Stimulated activated CD4-positive, alpha-beta T cell treated with anti-CD3 and anti-CD28 coated beads, Interleukin-4, amount 100 ng/mL, for 4 hours (primary cell): ENCODE data around the gene GLRB.
"Not testable (repeated sequence)": the region's sequence is repeated elsewhere in the genome, so short reads cannot be mapped to it uniquely, and the experiment has no call there.

Experiments
- DNase-seq, 2 experiments: peaks; one replicate each; pipeline ENCODE4 v3.0.0-alpha.2; 2020

GLRB gene

DNA sequence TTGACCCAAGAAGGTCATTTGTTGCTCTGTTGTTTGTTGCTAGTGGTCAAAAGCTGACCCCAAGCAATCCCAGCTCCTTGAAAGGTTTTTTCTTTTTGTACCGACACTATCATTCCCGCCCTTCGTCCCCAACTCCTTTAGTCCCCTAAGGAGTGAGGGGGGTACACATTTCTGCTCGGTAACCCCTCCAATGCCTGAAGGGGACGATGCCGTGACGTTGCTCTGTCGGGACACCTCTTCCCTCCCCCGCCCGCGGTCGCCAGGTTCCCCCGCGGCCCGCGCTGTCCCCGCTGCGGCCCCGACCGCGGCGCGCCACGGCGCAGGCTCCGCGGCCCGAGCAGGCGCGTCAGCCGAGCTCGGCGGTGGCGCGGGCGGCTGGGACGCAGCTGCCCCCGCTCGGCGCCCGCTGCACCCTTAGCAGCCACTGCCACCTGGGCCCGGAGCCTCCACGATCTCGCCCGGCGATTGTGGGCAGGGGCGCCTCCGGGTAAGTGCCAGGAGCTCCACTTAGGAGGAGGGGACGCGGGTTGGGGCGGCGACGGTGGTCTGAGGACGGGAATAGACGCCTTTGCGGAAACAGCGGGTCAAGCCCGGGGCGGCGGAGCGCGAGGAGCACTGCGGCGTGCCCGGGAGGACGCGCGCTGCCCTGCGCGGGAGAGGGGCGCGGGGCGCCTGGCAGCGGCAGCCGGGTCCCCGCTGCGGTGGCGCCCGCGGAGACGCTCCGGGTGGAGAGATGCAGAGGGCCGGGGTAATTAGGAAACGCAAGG, at the start of gene GLRB:
GLRB (plus strand) TSS at position 340 of the 767 bp plus-strand sequence. CDS start 1,875 bp downstream, outside the sequence.
- no peak for DNase-seq

DNA sequence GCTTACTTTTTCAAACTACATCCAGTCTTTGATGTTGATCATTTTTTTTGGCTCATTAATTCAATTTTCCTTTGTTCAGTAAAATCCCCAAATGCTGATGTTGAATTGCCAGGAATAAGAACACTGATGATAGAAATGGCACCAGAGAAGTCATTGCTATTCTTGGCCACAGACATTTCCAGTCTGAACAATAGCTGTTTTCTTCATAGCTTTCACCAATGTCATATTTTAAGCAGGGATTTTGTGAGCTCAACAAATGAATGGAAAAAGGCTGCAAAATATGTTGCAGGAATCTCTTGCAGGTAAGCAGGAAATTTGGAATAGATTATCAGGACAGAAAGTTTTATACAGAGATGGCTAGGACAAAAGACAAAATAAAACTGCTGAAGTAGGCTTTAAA, 40.5 kb upstream of the GLRB start:
- no peak for DNase-seq

DNA sequence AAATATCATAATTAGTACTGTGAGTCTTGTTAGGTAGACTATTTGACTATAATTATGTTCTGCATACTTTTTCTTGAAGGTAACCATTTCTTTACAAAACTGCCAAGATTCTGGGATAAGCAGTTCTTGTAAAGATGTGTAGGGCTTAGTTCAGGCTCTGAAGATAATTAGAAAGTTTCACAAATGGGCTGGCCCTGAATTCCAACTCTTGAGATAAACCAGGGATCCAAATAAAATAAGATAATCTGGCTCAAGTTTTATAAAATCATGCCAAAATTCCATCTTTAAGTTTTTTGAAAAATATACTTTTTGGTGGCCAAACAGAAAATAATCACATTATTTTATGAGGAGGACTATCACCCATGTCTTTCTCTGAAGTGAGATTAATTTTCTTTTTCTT, 35.5 kb upstream of the GLRB start:
- no peak for DNase-seq

DNA sequence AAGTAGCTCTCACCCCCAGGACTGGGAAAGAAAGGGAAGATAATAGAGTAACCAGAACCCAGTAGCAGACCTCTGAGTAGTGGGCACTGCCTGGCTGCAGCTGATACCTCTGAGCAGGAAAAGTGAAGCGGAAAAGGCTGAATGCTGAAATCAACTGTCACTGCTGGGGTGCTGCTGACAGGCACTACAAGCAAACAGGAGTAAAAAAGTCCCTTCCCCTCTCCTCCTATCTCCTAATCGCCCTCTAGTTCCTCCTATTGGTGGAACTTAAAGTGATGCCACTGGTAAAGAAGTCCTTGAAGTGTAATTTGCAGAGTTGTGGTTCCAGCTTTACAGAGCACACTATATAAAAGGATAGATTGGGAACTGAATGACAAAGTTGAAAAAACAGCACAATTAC, 32.8 kb upstream of the GLRB start:
- DNase-seq = no peak

DNA sequence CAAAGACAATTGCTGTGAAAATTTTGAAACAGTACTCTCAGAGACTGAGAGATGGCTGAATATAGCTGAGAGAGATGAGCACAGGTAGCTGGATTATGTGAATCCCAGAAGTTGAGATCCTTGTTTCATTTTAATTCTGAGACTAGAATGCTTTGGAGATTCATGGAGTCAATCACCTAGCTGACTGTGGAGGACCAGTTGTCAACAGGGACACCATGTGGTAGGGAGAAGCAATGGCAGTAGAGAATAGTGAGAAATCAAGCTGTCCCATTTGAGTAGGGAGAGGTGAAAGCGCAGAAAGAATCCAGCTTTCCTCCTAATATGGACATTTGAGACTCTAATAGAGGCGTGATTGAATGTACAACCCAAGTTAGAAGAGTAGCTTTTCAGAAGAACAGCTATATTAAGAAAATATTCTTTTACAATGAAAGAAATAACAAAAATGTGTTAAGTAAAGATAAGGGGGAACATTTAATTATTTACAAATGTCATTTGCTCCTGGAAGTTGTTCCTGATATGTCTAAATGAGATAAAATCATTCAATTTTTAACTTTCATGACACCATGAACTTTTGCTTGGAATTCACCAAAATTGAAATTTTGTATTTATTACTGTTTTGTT, 30.3 kb upstream of the GLRB start:
- DNase-seq = no peak

DNA sequence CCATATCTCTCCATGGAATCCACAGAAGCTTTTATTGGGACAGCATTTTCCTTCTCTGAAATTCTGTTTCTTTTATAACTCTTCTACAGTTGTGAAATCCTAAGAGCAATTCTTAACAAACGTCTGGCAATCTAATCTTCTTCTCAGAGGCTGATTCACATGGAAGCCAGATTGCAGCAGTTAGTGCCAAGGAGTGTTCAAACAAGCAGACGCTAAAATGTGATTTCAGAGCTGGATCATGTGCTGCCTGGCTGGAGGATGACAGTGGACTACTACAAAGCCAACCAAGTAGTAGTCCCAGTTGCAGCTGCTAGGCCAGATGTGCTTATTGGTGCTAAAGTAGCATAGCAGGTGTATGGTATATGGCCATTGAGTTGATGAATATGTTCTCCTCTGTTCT, 27.7 kb upstream of the GLRB start:
- DNase-seq = no peak

DNA sequence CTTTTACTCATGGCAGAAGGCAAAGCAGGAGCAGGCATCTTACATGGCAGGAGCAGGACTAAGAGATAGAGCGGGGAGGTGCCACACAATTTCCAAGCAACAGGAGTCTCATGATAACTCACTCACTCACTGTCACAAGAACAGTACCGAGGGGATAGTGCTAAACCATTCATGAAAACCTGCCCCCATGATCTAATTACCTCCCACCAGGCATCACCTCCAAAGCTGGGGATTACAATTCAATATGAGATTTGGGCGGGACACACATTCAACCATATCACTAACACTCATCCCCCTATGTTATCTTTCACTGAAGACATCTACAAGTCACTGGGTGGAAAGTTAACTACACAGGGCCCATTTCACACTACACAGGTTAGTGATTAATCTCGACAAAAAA, 25.4 kb upstream of the GLRB start:
- DNase-seq = no peak

DNA sequence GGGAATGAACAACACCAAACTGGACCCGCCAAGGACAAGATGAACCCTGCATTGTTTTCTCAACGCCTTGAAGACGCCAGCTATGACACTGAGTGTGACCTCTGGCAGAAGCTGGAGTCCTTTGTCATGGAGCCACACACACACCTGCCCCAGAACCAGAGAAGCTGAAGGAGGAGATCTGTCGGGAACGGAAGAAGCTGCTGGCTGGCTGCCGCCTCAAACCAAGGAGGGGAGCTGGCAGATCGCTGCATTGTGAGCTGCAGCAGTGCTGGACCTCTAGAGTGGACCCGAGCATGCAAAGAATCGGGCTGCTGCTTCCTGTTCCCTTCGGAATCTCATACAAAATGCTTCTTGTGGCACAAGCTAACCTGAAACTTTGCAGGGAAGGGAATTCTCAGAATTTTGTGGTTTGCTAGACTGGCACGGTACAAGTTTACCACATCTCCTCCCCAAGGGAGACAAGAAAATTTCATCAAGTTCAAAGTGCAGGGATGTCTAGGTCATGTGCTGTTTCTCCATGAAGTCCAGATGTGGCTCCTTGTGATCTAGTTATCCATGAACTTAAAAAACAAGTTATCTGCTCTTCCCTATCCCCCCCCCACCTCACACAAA, 23.4 kb upstream of the GLRB start:
- DNase-seq = no peak

DNA sequence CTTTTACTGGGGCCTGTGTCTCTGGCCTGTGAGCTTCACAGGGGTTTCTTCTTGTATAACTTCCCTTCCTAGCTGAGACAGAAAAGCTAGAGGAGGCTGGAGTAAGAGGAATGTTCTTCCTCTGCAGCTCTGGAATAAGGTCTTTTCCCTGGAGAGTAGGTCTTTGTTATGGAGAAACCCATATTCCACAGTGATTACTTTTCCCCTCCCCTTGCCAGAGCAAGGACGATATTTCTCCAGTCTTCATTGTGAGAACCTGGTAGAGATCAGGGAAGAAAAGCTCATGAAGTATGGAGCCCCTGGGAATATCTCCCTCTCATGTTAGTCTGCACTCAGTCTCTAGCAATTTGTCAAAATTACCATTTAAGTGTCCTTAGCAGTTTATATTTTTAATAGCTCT, 18.7 kb upstream of the GLRB start:
- no peak for DNase-seq

DNA sequence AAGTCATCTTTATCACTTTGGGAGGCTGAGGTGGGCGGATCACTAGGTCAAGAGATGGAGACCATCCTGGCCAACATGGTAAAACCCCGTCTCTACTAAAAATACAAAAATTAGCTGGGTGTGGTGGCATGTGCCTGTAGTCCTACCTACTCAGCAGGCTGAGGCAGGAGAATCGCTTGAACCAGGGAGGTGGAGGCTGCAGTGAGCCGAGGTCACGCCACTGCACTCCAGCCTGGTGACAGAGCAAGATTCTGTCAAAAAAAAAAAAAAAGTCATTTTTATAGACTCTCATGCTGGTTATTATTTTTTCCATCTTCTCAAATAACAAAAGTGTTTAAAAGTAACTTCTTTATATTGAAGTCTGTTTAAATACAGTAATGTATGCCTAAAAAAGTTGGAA, 17.1 kb upstream of the GLRB start:
- not testable (repeated sequence) for DNase-seq

DNA sequence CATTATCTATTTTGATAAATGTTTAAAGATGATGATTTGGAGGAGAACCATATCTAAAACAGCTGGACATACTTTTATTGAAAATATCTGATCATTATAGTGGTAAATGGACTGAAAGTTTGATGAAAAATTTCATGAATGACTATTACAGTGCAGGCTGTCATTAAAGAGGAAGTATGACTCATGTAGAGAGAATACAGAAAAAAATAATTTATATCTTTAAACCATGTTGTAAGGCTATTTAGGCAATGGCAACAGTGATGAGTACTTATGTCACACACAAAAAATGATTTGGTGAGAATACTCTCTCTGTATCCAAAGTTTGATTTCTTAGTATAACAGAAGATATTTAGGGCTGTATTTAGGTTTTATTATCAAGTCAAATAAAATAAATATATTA, 3.9 kb upstream of the GLRB start:
- DNase-seq = no peak

DNA sequence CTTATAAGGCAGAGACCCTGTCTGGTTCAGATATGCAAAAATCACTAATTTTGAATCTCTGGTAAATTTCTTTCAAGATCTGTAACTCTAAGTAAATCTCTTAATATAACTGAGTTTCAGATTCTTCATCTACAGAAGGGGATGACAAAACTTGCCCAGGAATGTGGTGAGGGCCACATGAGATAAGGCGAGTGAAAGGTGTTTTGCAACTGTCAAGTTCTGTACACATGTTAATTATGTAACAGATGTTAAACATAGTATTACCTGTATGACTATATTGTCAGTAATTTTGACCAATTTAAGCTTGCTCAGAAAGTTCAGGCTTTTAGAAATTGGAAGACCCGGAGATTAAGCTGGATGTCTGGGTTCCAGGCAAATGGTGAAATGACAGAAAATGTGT, 549 bp upstream of the GLRB start:
- no peak for DNase-seq

DNA sequence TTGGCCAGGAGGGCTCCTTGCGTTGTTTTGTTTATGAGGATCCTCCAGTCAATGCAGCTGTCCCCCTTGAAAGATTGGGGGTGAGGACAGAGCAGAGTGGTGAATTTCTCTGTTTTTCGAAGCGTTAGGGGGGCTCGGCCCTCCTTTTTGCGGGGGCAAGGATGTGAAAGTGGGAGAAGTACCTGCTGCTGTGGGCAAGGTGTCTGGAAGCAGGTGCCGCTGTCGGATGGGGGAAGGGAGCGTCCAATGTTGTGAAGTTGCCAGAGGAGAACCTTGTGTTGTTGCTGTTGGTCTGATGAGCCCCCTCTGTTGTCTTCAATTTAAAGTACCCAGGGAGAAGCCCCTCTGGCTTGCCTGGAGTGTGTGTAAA, 613 bp downstream of the GLRB start:
- DNase-seq = no peak

DNA sequence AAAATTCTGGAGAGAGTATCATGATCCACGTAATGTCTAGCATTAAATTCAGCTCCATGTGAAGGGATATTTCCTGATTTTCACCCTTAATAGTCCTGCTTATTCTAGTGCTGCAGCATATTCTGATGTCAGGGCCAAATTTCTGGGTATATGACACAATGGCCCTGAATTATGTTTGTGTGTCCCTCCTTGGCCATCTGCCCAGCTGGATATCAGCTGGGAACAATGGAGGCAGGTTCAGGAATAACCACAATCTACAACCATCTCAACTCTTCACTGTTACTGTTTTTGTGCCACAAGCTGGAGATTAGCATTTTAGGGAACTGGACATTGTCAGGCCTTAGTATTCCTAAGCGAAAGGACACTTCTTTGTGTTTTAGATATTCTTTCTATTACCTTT, 3.5 kb downstream of the GLRB start:
- no peak for DNase-seq

DNA sequence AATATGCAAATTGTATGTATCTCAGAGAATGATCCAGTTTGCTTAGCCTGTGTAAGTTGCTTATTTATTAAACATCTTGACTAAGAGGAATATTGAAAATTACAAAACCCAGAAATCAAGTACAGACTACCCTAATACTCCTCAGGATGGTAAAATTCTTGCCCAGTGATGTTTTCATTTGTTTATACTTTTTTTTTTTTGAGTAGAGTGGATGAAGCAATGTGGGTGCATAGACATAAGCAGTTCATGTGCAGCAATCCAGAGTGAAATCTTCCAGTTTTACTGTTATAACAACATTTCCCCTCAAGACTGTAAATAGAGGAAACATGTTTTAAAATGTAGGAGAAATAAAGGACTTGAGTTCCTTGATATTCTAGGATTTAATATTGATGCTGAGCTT, 4.7 kb downstream of the GLRB start:
- DNase-seq = no peak

DNA sequence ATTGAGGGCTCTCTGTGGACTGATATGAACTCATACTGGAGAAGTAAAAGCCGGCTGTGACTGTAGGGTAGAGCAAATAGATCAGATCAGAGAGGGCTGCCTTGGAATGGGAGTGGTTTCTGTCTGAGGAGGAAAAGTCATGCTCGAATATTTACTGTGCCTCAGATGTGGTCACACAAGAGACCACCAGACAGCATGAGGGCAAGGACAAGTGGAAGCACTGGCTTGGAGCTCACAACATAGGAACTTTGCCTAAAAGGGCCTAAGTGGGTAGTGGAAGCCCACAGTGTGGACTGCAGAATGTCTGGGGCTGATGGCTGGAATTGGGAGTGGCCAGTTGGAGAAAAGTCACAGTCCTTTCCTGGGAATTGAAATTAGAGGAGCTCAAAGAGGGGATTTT, 19.8 kb downstream of the GLRB start:
- no peak for DNase-seq

DNA sequence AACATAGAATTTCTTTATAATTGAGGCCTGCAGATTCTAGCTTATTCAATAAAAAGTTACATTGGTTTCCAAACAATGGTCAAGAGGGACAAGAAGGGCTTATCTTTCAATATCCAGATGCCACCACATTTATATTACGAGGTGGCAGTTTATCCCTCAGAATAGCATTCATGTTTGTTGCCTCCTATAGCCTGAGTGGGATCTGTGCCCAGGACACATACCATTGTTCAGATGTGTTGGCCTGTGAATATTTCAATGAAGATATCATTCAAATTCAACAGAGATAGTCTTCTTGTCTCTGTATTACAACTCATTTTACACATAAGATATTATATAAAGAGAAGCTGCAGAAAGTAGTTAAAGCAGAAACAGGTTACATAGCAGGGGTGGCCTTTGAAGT, 20.5 kb downstream of the GLRB start:
- no peak for DNase-seq

DNA sequence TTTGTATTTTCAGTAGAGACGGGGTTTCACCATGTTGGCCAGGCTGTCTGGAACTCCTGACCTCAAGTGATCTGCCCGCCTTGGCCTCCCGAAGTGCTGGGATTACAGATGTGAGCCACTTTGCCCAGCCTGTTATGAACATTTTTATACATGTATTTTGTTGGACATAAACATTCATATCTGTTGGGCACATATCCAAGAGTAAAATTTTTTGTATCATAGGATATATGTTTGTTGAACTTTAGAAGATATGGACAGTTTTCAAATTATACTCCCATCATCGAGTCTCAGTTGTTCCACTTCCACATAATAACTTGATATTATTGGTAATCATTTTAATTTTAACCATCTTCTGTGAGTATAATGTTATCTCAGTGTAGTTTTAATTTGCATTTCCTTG, 23.6 kb downstream of the GLRB start:
- no peak for DNase-seq

DNA sequence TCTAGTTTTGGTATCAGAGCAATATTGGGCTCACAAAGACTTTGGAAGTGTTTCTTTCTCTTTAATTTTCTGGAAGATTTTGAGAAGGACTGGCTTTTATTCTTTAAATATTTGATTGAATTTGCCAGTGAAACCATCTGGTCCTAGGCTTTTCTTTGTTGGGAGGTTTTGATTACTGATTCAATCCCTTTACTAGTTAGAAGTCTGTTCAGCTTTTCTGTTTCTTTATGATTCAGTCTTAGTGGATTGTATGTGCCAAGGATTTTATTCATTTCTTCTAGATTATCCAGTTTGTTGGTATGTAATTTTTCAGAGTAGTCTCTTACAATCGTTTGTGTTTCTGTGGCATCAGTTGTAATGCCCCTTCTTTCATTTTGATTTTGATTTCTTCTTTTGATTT, 28.6 kb downstream of the GLRB start:
- no peak for DNase-seq

DNA sequence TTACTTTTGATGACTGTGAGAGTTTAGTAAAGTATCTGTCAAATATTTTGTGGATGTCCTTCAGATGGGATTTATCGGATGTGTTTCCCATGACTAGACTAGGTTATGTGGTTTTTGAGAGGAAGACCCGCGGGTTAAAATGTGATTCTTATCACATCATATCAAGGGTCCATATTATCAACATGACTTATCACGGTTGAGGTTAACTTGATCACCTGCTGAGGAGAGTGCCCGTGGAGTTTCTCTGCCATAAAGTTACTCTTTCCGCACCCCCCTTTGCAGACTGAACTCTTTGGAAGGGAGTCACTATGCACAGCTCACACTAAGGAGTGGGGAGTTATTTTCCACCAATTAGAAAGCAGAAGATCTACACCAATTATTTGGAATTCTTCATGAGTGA, 38.7 kb downstream of the GLRB start:
- no peak for DNase-seq

DNA sequence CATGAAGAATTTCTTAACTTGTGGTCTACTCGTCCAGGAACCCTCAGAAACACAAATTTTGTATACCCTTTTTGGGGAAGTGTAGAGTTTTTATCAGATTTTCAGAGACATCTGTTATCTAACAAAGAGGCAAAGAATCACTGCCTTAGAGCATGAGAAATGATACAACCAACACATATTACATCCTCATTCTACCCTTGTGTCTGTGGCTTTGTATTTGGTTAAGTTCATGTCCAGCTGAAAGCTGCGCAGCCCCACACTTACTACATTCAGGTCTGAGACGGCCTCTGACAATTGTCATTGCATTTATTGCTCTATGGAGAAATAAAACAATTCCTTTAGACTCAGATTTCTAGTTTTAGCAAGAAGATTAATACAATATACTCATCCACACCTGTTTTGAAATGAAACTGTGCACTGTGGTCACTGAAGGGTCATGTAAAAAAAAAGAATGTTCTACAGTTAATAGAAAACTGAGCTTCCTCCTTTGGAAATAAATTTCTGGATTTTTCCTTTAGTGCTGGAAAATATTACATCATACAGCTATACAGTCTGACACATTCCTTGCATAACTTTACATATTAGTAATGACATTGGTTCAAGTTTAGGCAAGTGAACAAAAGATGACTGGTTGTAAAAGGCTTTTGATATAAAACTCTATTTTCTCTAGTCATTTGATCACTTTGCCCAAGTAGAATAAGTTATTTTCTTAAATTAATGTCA, 39.8 kb downstream of the GLRB start:
- DNase-seq = no peak

DNA sequence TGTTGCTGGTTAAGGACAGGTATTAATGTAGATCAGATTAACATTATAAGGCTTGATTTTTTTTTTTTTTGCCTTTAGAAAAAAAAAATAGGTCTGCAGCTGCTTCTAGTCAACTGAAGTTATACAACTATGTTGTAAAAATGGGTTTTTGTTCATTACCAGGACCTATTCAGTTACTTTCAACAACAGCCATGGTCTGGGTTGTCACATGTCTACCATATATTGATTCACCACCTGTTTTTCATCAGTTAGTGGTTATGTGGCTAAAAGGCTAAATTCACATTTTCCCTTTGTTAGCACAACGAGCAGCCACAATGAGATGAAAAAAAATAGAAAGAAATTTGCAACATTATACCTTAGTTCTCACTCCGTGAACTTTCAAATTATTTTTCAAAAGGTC, 45.5 kb downstream of the GLRB start:
- DNase-seq = no peak

DNA sequence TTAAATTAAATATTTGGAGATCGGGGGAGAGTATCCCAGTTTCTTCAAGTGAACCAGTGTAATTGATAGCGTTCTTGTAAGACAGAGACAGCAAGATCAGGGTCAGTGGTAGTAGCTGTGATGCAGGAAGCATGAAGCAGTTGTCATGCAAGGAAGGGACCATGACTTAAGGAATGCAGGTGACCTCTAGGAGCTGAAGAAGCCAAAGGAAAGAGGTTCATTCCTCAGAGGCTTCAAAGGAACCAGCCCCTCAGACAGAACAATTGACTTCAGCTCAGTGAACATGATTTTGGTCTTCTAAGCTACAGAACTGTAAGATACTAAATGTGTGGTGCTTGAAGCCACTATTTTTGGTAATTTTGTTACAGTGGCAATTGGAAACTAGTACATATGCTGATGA, 51.6 kb downstream of the GLRB start:
- no peak for DNase-seq

DNA sequence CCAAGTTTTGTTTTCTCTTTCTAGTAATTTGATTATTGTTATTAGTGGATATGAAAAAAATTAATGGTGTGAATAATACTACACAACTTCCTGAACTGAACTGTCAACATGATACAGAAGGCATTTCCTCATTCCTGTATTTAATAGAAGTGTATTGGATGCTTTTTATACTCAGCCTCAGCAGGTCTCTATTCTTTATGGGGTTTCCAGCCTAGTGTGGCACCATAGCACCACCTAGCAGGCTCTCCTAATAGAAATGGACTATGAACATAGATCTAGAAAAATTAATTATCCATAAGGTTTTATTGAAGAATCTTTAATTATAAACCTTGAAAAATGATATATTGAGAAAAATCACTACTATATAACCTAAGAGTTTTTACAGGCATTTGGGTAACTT, 52.4 kb downstream of the GLRB start:
- DNase-seq = no peak
